ENCODE data around the gene XDH.
A peak's percentile ranks its signal among the peaks of the same experiment; 100 is the strongest.

Gene XDH

DNA sequence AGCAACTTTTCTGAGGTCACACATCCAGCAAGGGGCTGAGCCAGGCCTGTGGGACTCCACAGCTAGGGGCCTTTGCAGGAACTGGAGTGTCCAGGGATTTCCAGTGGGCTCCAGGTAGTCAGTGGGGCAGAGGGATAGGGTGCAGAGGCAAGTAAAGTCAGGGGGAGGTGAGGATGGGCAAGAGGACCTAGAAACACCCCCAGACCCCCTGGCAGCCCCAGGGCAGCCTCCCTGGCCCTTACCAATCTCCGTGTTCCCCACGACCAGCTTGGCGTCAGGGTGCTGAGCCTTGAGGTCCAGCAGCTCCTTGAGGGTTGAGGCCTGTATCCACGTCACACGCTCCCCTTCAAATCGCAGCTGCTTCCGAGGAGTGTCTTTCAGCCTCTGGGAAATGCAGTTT is 28.4 kb downstream of the XDH start:
- H3K4me3 ChIP-seq (ENCODE audit: low read depth, low read length) = no peak overlapping the region
- POLR2A ChIA-PET = no interaction called here
- DNase-seq (ENCODE audit: low read depth, low spot score) = no peak
- CTCF ChIA-PET = interaction anchor here (1.1 to 2.1 kb wide), 5 partner anchors 9 to 137 kb away, joined by 3 to 8 read pairs (median 3); no protein-coding TSS in a partner anchor
- TF ChIP-seq, protein P1, sequence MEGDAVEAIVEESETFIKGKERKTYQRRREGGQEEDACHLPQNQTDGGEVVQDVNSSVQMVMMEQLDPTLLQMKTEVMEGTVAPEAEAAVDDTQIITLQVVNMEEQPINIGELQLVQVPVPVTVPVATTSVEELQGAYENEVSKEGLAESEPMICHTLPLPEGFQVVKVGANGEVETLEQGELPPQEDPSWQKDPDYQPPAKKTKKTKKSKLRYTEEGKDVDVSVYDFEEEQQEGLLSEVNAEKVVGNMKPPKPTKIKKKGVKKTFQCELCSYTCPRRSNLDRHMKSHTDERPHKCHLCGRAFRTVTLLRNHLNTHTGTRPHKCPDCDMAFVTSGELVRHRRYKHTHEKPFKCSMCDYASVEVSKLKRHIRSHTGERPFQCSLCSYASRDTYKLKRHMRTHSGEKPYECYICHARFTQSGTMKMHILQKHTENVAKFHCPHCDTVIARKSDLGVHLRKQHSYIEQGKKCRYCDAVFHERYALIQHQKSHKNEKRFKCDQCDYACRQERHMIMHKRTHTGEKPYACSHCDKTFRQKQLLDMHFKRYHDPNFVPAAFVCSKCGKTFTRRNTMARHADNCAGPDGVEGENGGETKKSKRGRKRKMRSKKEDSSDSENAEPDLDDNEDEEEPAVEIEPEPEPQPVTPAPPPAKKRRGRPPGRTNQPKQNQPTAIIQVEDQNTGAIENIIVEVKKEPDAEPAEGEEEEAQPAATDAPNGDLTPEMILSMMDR (IDR thresholded peaks at IDR 0.05; ENCODE audit: insufficient read depth, low read length, missing control alignments) = no peak

DNA sequence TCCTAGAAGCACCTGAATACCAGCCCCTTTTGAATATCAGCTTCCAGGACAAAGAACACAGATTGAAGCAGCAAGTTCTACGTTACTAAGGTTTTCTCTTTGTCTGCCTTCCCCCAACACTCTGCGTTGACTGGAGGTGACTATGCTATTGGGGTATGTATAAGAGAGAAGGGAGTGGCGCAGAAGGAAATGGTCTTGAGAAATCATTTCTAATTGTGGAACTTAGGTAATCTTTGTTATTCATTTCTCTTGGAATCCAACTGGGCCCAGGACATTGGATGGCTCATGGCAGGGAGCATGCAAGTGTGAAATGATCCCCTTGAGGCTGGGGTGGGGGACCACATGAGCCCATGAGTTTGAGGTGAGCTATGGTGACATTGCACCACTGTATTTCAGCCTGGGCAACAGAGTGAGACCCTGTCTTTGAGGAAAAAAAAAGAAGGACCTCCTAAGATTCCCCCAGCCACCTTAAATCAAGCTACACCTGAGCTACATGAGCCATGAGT is 29.7 kb downstream of the XDH start:
- ChIA-PET CTCF (interaction anchor here (1.0 to 3.2 kb wide), 5 partner anchors 17 to 151 kb away, joined by 3 to 16 read pairs (median 3); partner anchors contain the start of gene EHD3), POLR2A (interaction anchor here (1.1 to 3.1 kb wide), 2 partner anchors 17 to 66 kb away, joined by 3 to 12 read pairs; no protein-coding TSS in a partner anchor)
- TF ChIP-seq, protein P1 (IDR thresholded peaks at IDR 0.05; ENCODE audit: insufficient read depth, low read length, missing control alignments) = no peak
- no peak overlapping the region for H3K4me3 ChIP-seq (ENCODE audit: low read depth, low read length)
- peak; percentile 80 for DNase-seq (ENCODE audit: low read depth, low spot score)

DNA sequence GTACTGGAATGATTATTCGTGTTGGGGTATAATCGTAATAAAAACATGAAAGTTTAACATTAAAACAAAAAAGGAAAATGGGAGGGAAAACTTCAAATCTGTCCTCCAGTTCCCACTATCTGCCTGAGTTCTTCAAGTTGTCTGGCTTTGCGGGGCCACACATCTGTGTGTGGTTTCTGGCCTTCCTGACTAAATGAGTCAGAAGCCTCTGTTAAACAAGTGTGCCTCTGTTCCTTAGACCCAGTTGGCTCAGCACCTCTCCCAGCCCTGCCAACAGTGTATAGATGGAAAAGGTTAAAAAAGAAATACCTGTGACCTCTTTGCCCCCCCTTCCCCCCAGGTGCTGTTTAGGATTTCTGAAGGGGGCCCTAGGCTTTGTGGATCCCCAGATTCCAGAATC is 30.2 kb downstream of the XDH start:
- CTCF ChIA-PET = interaction anchor here (1.0 to 3.2 kb wide), 5 partner anchors 9 to 151 kb away, joined by 3 to 16 read pairs (median 4); partner anchors contain the start of gene EHD3
- TF ChIP-seq, protein P1 (IDR thresholded peaks at IDR 0.05; ENCODE audit: insufficient read depth, low read length, missing control alignments) = no peak
- POLR2A ChIA-PET = interaction anchor here (1.1 to 3.1 kb wide), 2 partner anchors 18 to 66 kb away, joined by 3 to 12 read pairs; no protein-coding TSS in a partner anchor

DNA sequence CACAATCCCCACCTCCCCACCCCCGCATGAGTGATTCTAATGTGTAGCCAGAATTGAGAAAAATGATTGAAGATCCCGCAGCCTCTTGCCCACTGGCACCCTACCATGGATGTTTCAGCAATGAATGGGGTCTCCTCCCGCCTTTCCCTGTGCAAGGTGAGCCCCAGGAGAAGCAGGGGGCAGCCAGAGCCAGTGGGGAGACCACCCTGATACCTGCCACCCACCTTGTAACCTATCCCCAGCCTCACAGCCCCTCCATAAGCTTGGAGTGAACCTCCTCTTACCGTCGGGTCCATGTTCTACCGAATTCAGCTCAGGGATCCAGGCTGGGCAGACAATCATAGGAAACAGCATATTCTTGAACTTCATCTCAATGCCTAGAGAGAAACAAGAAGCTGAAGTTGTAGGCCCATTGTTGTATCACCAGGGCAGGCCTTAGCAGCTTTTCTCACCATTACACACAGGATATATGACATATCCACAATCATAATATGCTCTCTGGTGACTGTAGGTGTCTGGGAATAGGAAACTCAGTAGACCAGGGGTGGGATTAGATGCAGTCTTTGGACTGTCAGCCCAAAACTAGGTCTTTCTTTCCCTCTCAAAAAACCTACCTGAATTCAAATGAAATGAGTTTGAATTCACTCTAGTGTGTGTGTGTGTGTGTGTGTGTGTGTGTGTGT is 30.9 kb downstream of the XDH start:
- ChIA-PET POLR2A (interaction anchor here (3.1 kb wide), 1 partner anchor 18 kb away, joined by 12 read pairs; no protein-coding TSS in a partner anchor), CTCF (interaction anchor here (0.8 to 3.2 kb wide), 5 partner anchors 9 to 150 kb away, joined by 3 to 16 read pairs (median 4); partner anchors contain the start of gene EHD3)
- peak; percentile 14 for DNase-seq (ENCODE audit: low read depth, low spot score)
- H3K4me3 ChIP-seq (ENCODE audit: low read depth, low read length) = no peak overlapping the region
- TF ChIP-seq, protein P1 (IDR thresholded peaks at IDR 0.05; ENCODE audit: insufficient read depth, low read length, missing control alignments) = no peak

More for the DNA sequence above, 30.2 kb downstream of the XDH start:
- DNase-seq (ENCODE audit: low read depth, low spot score) = peak; percentile 76
- H3K4me3 ChIP-seq (ENCODE audit: low read depth, low read length) = no peak overlapping the region

DNA sequence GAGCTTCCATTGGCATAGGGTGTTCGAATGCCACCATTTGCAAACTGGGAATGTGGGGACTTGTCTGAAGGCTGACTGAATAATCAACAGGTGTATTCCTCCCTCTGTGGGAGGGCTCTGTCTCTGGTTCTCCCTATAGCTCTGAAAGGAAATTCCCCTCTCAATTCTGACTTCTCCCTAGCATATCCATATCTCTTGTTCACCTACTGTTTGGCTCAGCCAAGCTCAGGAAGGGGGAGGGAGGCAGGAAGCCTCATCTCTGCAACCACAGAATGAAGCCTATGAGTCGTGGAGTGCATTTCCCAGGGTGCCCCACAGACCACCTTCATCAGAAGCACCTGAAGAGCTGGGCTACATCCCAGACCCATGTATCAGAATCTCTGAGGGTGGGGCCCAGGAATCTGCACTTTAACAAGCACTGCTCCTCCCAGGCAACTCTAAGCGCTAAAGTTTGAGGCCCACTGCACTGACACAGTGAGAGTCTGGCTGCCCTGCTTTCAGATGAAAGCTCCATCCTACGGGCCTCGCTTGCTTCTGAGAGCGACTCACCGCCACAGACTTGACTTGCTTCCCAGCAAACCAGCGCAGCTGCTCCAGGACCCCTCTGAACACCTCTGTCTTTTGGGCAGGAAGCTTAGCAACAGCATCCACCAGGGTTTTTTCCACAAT is 32.0 kb downstream of the XDH start:
- TF ChIP-seq, protein P1 (IDR thresholded peaks at IDR 0.05; ENCODE audit: insufficient read depth, low read length, missing control alignments) = no peak
- ChIA-PET CTCF (interaction anchor here (1.6 to 3.2 kb wide), 3 partner anchors 30 to 149 kb away, joined by 4 to 16 read pairs (median 5); partner anchors contain the start of gene EHD3), POLR2A (interaction anchor here (3.1 kb wide), 1 partner anchor 19 kb away, joined by 12 read pairs; no protein-coding TSS in a partner anchor)
- H3K4me3 ChIP-seq (ENCODE audit: low read depth, low read length) = no peak overlapping the region
- DNase-seq (ENCODE audit: low read depth, low spot score) = no peak

Data from AG04449 (cell line).